ENCODE measurements around the gene OOEP.

DNA sequence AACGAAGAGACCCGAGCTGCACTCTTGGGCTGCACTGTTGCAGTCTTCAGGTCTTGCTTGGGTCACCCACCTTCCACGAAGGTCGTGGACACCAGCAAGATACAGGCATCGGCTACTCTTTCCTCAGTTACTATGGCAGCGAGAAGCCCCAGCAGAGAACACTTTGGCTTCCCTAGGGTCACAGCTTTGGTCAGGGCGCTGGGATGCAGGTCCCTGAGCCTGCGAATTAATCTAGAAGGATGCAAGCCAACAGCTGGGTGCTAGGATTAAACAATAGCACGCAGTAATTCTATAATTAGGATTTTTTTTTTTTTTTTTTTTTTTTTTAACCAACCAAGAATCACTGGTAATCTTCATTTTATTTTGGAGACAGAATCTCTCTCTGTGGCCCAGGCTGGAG lies 5.1 kb downstream of the OOEP start:
- TF ChIP-seq, protein P1, sequence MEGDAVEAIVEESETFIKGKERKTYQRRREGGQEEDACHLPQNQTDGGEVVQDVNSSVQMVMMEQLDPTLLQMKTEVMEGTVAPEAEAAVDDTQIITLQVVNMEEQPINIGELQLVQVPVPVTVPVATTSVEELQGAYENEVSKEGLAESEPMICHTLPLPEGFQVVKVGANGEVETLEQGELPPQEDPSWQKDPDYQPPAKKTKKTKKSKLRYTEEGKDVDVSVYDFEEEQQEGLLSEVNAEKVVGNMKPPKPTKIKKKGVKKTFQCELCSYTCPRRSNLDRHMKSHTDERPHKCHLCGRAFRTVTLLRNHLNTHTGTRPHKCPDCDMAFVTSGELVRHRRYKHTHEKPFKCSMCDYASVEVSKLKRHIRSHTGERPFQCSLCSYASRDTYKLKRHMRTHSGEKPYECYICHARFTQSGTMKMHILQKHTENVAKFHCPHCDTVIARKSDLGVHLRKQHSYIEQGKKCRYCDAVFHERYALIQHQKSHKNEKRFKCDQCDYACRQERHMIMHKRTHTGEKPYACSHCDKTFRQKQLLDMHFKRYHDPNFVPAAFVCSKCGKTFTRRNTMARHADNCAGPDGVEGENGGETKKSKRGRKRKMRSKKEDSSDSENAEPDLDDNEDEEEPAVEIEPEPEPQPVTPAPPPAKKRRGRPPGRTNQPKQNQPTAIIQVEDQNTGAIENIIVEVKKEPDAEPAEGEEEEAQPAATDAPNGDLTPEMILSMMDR (IDR thresholded peaks at IDR 0.05; ENCODE audit: low read depth, low read length, poor library complexity, severe bottlenecking): no peak
- no peak for TF ChIP-seq EZH2phosphoT487 (IDR thresholded peaks at IDR 0.05; ENCODE audit: borderline replicate concordance, low read length)
